Lung microvascular endothelial cell (primary cell): ENCODE results near the gene EPS8. TPM values are rescaled to one million over a fixed set of nuclear protein-coding genes. Genes with fewer than 3 reads are reported as not detected.
A peak's percentile ranks its signal among the peaks of the same experiment; 100 is the strongest.

Experiments
- DNase-seq, 2 donors: peaks; one replicate each; pipeline versions ENCODE4 v3.0.0 to v3.0.0-alpha.2; 2010; ENCODE audit warnings: low read depth in 2 of 2
- total RNA-seq: library from RNA; depleted of rRNA; stranded (reverse); fragments of >200 nt; gene quantifications from 2 replicates; pipeline ENCODE4 v1.2.1, GENCODE V29; 2014

The EPS8 gene
- total RNA-seq, result 1.6 and 10.9 TPM in 2 replicates

- DNase-seq, result peak; percentile 95 to 97
Observed at GRCh38 chr12:15789220-15790171, at the start of gene EPS8. Gene EPS8, minus strand, starts transcription at chr12:15789388. Its CDS starts 106,437 bp downstream, at chr12:15682951.

- no peak for DNase-seq
Observed at GRCh38 chr12:15837141-15837790, 48.1 kb upstream of the EPS8 start.

- DNase-seq, result no peak
Observed at GRCh38 chr12:15834575-15834974, 45.4 kb upstream of the EPS8 start.

GRCh38 chr12:15831315-15831978, 42.3 kb upstream of the EPS8 start:
- no peak for DNase-seq

DNA sequence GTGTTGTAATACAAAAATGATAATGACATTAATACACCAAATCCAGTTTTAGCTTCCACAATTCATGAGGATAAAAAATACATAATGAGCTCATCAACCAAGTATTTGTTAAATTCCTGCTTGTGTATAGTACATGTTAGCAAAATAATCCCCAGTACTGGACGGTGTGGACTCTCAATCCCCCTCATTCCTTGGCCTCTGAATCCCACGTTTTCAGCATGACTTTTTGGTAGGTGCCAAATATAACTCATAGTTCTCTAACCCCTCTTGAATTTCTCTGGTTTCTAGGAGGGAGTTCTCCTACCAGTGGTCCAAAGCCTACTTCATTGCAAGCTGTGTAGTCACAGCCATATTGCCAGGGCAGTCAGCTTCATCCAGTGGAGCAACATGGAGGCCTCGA, 41.4 kb upstream of the EPS8 start:
- DNase-seq, result no peak

DNA sequence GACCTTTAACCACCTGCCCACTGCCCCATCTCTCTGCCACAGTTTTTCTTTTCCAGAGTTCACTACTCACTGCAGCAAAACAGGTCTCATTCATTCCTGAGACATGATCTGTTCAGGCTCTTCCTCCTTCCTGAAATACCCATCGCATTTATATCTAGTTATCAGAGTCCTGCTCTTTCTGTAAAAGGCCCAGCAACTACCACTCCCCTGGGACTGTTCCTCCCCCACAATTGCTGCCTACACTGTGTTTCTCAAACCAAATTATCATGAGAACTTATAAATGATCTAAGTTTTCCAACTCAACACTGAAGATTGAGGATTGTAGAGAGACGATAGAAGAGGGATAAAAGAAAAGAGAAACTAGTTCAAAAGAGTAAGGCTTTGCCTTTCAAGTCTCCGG, 40.8 kb upstream of the EPS8 start:
- DNase-seq, result no peak

DNA sequence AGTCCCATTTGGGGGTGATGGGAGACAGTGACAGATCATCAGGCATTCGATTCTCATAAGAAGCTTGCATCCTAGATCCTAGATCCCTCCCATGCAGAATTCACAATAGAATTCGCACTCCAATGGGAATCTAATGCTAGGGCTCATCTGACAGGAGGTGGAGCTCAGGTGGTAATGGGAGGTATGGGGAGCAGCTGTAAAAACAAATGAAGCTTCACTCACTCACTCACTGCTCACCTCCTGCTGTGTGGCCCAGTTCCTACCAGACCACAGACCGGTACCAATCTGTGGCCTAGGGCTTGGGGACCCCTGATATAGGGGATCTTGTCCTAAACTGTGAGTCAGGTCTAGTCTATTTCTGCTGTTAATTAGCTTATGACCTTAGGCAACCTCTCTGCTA, 40.1 kb upstream of the EPS8 start:
- no peak for DNase-seq

- DNase-seq, result no peak
Observed at GRCh38 chr12:15827136-15827535, 37.9 kb upstream of the EPS8 start.

DNA sequence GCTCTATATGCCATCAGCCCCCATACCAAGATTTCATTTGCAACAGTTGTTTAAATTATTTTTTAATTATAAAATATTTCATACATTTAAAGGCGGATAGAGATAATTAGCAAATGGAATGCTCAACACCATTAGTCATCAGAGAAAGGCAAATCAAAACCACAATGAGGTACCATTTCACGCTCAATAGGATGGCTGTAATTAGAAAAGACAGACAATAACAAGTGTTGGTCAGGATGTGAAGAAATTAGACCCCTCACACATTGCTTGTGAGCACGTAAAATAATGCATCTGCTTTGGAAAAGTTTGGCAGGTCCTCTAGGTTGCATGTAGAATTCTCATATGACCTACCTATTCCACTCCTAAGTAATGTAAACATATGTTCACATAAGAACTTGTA, 35.3 kb upstream of the EPS8 start:
- no peak for DNase-seq

DNA sequence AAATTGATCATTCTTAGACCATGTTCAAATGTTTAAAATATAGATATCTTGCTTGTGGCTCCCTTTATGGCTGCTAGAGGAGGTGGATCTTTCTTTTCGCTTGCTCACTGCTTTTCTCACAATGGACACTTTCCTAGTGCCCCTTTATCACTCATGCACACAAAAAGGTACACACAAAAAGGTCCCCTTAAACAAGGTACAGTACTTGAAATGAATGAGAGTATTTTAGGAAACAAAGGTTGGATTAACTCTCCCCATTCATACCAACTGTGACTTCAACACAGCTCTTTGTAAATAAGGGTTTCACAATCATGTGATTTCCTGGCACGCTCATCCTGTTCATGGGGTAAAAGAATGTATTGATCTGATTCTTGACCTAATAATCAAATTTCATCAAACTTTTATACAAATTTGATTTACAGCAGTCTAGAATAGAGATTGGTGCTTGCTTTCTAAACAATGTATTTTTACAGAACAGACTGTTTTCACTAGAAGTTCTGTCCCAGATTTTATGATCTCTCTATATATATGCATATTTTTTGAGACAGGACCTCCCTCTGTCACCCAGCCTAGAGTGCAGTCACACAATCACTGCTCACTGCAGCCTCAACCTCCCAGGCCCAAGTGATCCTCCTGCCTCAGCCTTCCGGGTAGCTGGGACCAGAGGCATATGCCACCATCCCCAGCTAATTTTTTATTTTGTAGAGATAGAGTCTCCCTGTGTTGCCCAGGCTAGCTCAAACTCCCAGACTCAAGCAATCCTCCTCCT, 34.4 kb upstream of the EPS8 start:
- no peak for DNase-seq

- DNase-seq, result no peak
Observed at GRCh38 chr12:15819644-15820437, 30.7 kb upstream of the EPS8 start.

DNA sequence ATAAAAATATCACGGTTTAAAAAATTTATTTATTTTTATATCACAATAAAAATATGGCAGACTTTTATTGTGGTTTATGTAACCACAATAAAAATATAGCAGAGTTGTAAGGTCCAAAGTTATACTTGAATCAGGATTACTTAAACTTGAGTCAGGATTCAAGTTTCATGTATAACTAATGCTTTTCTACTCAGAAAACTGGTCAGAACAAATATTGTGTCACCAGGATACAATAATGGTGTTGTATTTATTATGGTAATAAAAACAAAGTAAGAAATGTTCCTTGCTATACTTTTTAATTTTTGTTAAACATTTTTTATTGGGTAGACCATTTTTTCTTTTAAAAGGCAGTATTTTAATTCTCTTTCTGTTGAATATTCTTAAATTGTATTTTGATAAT, 29.2 kb upstream of the EPS8 start:
- no peak for DNase-seq

DNA sequence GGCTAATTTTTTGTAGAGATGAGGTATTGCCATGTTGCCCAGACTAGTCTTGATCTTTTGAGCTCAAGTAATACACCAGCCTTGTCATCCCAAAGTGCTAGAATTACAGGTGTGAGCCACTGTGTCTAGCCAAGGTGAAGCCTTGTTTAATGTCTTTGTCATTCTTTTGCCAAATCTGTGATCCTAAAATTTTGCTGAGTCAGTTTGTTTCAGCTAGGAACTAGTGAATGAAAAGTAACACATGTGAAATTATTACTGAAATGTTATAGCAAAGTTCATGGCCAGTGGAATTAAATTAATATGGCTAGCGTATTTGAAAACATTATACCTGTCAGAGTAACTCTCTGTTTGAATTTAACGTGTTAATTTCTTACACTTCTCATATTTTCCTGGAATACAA, 26.5 kb upstream of the EPS8 start:
- no peak for DNase-seq

- no peak for DNase-seq
Observed at GRCh38 chr12:15811214-15812127, 22.3 kb upstream of the EPS8 start.

GRCh38 chr12:15808652-15809051, 19.5 kb upstream of the EPS8 start:
- DNase-seq, result no peak

- no peak for DNase-seq
Observed at GRCh38 chr12:15808250-15808649, 19.1 kb upstream of the EPS8 start.

DNA sequence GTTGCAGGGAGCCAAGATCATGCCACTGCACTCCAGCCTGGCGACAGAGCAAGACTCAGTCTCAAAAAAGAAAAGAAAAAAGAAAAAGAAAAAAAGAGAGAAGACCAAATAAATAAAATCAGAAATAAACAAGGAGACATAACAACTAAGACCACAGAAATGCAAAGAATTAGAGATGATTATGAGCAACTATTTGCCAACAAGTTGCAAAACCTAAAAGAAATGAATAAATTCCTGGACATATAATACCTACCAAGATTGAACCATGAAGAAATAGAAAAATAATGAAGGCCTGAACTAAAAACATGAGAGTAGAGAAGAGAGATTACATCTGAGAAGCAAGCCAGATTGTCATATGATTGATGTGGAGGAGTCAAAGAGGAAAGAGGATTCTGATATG, 17.6 kb upstream of the EPS8 start:
- no peak for DNase-seq

DNA sequence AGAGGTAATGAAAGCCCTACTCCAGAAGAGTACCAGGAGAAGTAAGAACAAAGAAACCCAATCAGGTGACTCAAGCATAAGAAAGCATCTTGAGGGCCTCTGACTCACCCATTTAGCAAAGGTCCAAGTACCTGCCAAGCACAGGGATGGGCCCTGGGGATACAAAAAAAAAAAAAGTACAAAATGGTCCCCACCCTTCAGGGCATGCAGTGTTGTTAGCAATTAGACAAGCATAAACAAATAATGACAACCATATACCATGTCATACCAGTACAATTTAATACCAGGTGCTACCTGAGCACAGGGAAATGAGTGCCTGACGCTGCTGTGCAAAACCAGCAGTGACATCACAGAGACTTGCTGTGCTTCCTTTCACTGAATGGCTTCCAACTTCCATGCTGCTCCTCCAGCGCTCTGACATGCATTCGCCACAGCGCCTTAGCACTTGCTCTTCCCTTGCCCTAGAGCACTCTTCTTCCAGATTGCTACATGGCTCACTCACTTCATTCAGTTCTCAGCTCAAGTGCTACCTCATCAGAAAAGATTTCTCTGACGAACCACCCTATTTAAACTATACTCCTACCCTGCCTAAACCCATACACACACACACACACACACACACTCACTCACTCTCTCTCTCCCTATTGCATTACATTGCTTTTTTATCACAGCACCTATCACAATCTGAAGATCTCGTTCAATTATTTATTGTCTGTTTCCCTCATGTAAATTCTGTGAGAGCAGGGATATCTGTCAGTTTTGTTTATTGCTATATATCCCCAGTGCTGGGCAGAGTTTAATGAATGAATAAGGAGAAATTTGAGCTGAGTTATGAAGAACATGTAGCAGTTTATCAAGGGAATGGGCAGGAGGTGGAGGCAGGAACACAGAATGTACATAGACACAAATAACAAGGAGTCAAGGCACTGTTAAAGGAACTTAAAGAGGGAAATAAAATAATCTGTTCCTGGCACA, 12.9 kb upstream of the EPS8 start:
- DNase-seq, result no peak
